Smooth muscle cell (in vitro differentiated cells): ENCODE results near the gene ARL6IP4. TPM values are rescaled to one million over a fixed set of nuclear protein-coding genes. Genes with fewer than 3 reads are reported as not detected.
A peak's percentile ranks its signal among the peaks of the same experiment; 100 is the strongest.

Experiments
- DNase-seq: peaks from one replicate; lab custom pipeline; 2025; ENCODE audit not compliant: unreplicated experiment; lab: John Stamatoyannopoulos, UW
- H2AFZ ChIP-seq: fragments of 200-600 bp; sonication (generic); 2 replicates; pipeline ENCODE4 v1.6.0; 2016; ENCODE audit warnings: antibody characterized with exemption, low read depth, mild to moderate bottlenecking
- H3F3A ChIP-seq: fragments of 200-600 bp; sonication (generic); 2 replicates; pipeline ENCODE4 v1.6.0; 2017; ENCODE audit warnings: antibody characterized with exemption, low read depth
- H3K27ac ChIP-seq: fragments of 200-600 bp; sonication (generic); 2 replicates; pipeline ENCODE4 v1.5.1; 2016; ENCODE audit warnings: low read depth, mild to moderate bottlenecking
- H3K27me3 ChIP-seq: fragments of 200-600 bp; sonication (generic); 2 replicates; pipeline ENCODE4 v1.6.1; 2016; ENCODE audit warnings: low read depth, mild to moderate bottlenecking
- H3K36me3 ChIP-seq: fragments of 200-600 bp; sonication (generic); 2 replicates; pipeline ENCODE4 v1.5.1; 2016; ENCODE audit warnings: low read depth
- H3K4me1 ChIP-seq: fragments of 200-600 bp; sonication (generic); 2 replicates; pipeline ENCODE4 v1.5.1; 2016; ENCODE audit warnings: low read depth
- H3K4me2 ChIP-seq: fragments of 200-600 bp; sonication (generic); 2 replicates; pipeline ENCODE4 v1.6.0; 2016; ENCODE audit warnings: mild to moderate bottlenecking
- H3K4me3 ChIP-seq: fragments of 200-600 bp; sonication (generic); 2 replicates; pipeline ENCODE4 v1.5.1; 2016; ENCODE audit warnings: mild to moderate bottlenecking
- H3K79me2 ChIP-seq: fragments of 200-600 bp; sonication (generic); 2 replicates; pipeline ENCODE4 v1.6.0; 2016; ENCODE audit warnings: low read depth, mild to moderate bottlenecking
- H3K9ac ChIP-seq: fragments of 200-600 bp; sonication (generic); 2 replicates; pipeline ENCODE4 v1.6.0; 2016; ENCODE audit warnings: low read depth
- H3K9me3 ChIP-seq: fragments of 200-600 bp; sonication (generic); replicated peaks from 2 replicates; pipeline ENCODE4 v1.5.1; 2016; ENCODE audit warnings: low read depth
- H4K20me1 ChIP-seq: fragments of 200-600 bp; sonication (generic); 2 replicates; pipeline ENCODE4 v1.6.0; 2016; ENCODE audit warnings: low read depth
- CTCF ChIP-seq: fragments of 200-600 bp; sonication (generic); IDR thresholded peaks from 2 replicates; pipeline ENCODE4 v1.5.1; 2017; ENCODE audit warnings: borderline replicate concordance, mild to moderate bottlenecking, antibody characterized with exemption; ENCODE audit not compliant: insufficient read depth, poor library complexity, severe bottlenecking
- WGBS: methylation state at CpG from one replicate; pipeline ENCODE4 v1.1.7; 2016; ENCODE audit warnings: low lambda C conversion rate; 5-methylcytosine and 5-hydroxymethylcytosine counted together
- polyA plus RNA-seq: library from polyadenylated mRNA; unstranded; fragments of >200 nt; fragmentation: Nextera tagmentation; extraction: Ambion mirVana; gene quantifications from 2 replicates; pipeline ENCODE4 v1.2.1, GENCODE V29; 2016
- total RNA-seq: library from RNA; depleted of rRNA; stranded (reverse); fragments of >200 nt; gene quantifications from 2 replicates; pipeline ENCODE4 v1.2.3, GENCODE V29; 2014

The ARL6IP4 gene
- total and polyA plus RNA-seq, 2 experiments from 2014 or later = 89.3 to 290 TPM

GRCh38 chr12:122949816-122950675 lies 30.4 kb upstream of the ARL6IP4 start:
- Histone ChIP-seq H3K27me3 (no peaks in the 10 kb centered on the region), H3K27ac (no peak overlapping the region), H3K9ac (no peak overlapping the region), H3K4me3 (no peak overlapping the region), H4K20me1 (peaks cover 5% of the 10 kb centered on the region), H3K9me3 (no peaks in the 10 kb centered on the region), H3K79me2 (no peaks in the 10 kb centered on the region), H2AFZ (no peak overlapping the region), H3K36me3 (no peaks in the 10 kb centered on the region), H3F3A (no peaks in the 10 kb centered on the region), H3K4me2 (no peak overlapping the region), H3K4me1 (peaks cover 6% of the 10 kb centered on the region)
- TF ChIP-seq CTCF = no peak
- 95% methylated on average over 27 of the region's 27 CpGs for WGBS
- DNase-seq = no peak

GRCh38 chr12:122951406-122951805 lies 29.1 kb upstream of the ARL6IP4 start:
- Histone ChIP-seq H3K36me3 (no peaks in the 10 kb centered on the region), H3K9me3 (no peaks in the 10 kb centered on the region), H3K4me1 (peaks cover 6% of the 10 kb centered on the region), H3K9ac (no peak overlapping the region), H3K27me3 (no peaks in the 10 kb centered on the region), H2AFZ (no peak overlapping the region), H3K27ac (peak overlapping the region; percentile 47), H3F3A (no peaks in the 10 kb centered on the region), H3K4me2 (no peak overlapping the region), H3K79me2 (no peaks in the 10 kb centered on the region), H3K4me3 (no peak overlapping the region), H4K20me1 (peaks cover 5% of the 10 kb centered on the region)
- no peak for TF ChIP-seq CTCF
- no peak for DNase-seq
- 48% methylated on average over 9 of the region's 9 CpGs for WGBS

GRCh38 chr12:122951979-122952892 lies 28.2 kb upstream of the ARL6IP4 start:
- Histone ChIP-seq H3K9me3 (no peaks in the 10 kb centered on the region), H4K20me1 (peaks cover 5% of the 10 kb centered on the region), H3F3A (no peaks in the 10 kb centered on the region), H3K9ac (no peak overlapping the region), H3K4me3 (no peak overlapping the region), H3K79me2 (no peaks in the 10 kb centered on the region), H3K36me3 (no peaks in the 10 kb centered on the region), H3K27ac (no peak overlapping the region), H2AFZ (no peak overlapping the region), H3K4me2 (no peak overlapping the region), H3K4me1 (peaks cover 3% of the 10 kb centered on the region), H3K27me3 (no peaks in the 10 kb centered on the region)
- TF ChIP-seq CTCF = peak; percentile 83
- peak; percentile 12 for DNase-seq
- 64% methylated on average over 12 of the region's 12 CpGs for WGBS
